ENCODE measurements around the gene ATP5F1B.

Gene ATP5F1B

DNA sequence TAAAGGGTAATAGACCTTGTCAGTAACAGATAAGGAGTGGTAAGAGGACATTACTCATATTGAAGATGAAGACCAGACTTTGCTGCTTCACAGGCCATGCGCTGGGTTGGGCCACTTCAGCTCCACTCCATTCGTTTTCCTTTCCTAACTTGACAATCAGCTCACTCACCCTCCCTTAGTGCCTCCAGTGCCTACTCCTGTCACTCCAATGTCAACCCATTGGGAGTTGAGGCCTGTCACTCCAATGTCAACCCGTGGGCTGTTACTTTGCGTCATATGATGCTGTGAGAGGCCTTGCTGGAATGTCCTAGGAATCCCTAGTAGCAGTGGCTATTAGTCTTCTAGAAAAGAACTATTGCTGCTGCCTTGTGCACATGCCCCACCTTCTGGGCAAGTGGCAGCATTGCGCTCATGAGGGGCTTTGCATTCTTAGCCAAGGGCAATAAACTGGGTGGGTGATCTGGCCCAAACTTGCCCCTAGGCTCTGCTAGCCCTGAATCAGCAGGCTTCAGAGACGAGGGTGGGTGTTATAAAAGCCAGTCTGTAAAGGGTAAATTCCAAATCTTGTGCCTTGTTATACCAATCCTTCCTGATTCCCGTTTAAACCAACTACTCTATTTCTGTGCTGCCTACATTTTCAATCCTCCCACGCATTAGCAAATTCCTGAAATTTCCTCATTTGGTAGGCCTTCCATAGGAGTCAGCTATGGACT, 51.7 kb downstream of the ATP5F1B start:
- TF ChIP-seq, protein P1, sequence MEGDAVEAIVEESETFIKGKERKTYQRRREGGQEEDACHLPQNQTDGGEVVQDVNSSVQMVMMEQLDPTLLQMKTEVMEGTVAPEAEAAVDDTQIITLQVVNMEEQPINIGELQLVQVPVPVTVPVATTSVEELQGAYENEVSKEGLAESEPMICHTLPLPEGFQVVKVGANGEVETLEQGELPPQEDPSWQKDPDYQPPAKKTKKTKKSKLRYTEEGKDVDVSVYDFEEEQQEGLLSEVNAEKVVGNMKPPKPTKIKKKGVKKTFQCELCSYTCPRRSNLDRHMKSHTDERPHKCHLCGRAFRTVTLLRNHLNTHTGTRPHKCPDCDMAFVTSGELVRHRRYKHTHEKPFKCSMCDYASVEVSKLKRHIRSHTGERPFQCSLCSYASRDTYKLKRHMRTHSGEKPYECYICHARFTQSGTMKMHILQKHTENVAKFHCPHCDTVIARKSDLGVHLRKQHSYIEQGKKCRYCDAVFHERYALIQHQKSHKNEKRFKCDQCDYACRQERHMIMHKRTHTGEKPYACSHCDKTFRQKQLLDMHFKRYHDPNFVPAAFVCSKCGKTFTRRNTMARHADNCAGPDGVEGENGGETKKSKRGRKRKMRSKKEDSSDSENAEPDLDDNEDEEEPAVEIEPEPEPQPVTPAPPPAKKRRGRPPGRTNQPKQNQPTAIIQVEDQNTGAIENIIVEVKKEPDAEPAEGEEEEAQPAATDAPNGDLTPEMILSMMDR (IDR thresholded peaks at IDR 0.05): peak; percentile 53
- Histone ChIP-seq H3K36me3 (peaks cover 49% of the 10 kb centered on the region), H3K4me3 (ENCODE audit: low read depth in 1 of 2, low read length in 1 of 2) (no peak overlapping the region), H3K4me1 (ENCODE audit: control insufficient read depth in 1 of 2, insufficient read depth in 1 of 2, low read depth in 1 of 2, low read length in 1 of 2) (no peaks in the 10 kb centered on the region), H3K27ac (no peak overlapping the region), H3K27me3 (no peaks in the 10 kb centered on the region), H3K9me3 (no peaks in the 10 kb centered on the region)

DNA sequence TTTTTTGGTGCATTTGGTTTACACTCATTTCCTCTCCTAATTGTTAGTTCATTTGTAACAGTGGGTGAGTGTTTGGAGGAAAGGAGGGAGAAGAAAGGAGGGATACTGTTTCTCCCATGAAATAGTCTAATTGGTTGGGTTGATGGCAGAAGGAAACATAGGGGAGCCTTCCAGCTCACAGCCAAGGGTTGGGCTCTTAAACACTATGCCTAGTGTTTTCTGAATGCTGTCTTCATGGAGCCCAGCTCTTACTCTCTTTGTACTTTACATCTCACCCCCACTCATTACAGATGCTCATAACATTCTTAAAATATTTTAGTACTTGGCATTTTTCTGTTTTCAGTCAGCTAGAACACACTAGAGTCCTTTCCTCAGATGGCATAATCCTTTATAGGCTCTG, 53.8 kb downstream of the ATP5F1B start:
- H3K27me3 ChIP-seq: no peaks in the 10 kb centered on the region
- TF ChIP-seq, protein P1 (IDR thresholded peaks at IDR 0.05): no peak
- H3K4me1 ChIP-seq (ENCODE audit: control insufficient read depth in 1 of 2, insufficient read depth in 1 of 2, low read depth in 1 of 2, low read length in 1 of 2): no peaks in the 10 kb centered on the region
- peaks cover 28% of the 10 kb centered on the region for H3K36me3 ChIP-seq
- no peak overlapping the region for H3K27ac ChIP-seq
- no peaks in the 10 kb centered on the region for H3K9me3 ChIP-seq
- H3K4me3 ChIP-seq (ENCODE audit: low read depth in 1 of 2, low read length in 1 of 2): no peak overlapping the region

DNA sequence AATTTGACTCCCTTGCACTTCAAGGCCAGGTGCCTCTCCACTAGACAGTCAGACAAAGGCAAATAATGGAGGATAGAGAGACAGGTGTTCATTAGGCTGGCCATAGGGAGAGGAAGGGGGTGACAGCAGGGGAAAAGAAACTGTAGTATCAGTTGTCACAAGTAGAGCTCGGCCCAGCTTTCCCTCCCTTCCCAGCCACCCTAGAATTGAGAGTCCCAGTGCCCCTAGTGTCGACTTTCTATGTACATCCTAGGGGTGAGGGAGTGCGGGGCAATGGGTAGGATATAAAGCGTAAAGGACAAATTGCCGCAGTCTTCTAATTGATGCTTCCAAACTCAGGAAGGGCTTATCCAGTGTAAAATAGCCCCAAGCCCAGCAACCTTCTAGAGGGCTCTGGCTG, 54.7 kb downstream of the ATP5F1B start:
- Histone ChIP-seq H3K27ac (no peak overlapping the region), H3K27me3 (no peaks in the 10 kb centered on the region), H3K36me3 (peaks cover 19% of the 10 kb centered on the region), H3K9me3 (no peaks in the 10 kb centered on the region), H3K4me3 (ENCODE audit: low read depth in 1 of 2, low read length in 1 of 2) (no peak overlapping the region), H3K4me1 (ENCODE audit: control insufficient read depth in 1 of 2, insufficient read depth in 1 of 2, low read depth in 1 of 2, low read length in 1 of 2) (no peaks in the 10 kb centered on the region)
- TF ChIP-seq, protein P1 (IDR thresholded peaks at IDR 0.05): no peak

DNA sequence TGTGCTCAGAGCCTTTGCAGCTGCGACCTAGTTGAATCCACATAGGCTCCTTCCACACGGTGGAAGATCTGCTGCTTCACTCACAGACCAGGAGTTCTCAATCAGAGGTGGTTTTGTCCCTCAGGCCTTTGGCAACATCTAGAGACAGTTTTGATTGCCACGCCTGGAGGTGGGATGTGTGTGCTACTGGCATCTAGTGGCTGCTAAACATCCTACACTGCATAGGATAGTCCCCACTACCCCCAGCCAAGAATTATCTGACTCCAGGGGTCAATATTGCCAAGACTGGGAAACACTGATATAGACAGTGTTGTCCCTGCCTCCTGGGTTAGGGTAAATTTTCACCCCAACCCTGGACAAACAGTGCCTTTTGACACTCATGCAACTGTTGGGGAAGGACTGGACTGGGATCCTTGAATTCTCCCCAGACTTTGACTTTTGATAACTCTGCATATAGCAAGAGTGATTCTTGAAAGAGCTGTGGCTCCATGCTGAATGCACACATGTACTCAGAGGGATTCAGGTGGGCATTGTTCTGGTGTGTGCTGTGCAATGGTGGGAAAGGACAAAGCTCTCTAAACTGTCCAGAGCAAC, 55.5 kb downstream of the ATP5F1B start:
- Histone ChIP-seq H3K27me3 (no peaks in the 10 kb centered on the region), H3K27ac (no peak overlapping the region), H3K36me3 (peaks cover 12% of the 10 kb centered on the region), H3K4me3 (ENCODE audit: low read depth in 1 of 2, low read length in 1 of 2) (no peak overlapping the region), H3K4me1 (ENCODE audit: control insufficient read depth in 1 of 2, insufficient read depth in 1 of 2, low read depth in 1 of 2, low read length in 1 of 2) (no peaks in the 10 kb centered on the region), H3K9me3 (no peaks in the 10 kb centered on the region)
- TF ChIP-seq, protein P1 (IDR thresholded peaks at IDR 0.05): no peak

DNA sequence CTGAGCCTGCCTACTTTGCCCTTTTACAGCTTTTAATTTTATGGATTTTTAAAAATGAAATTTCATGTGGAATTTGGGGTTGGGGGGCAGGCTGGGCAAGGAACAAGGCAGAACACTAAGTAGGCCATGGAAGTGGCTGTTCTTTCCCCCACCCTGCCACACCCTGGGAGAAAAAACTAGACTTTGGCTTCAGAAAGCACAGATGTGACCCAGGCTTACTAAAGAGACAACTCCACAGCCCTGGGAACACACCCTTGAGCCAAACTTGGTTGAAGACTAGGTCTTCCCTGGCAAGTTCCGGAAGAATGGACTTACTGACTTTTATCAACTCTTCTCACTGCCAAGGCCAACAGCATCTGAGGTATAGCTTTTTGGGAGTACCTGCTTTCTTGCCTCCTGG, 56.0 kb downstream of the ATP5F1B start:
- Histone ChIP-seq H3K9me3 (no peaks in the 10 kb centered on the region), H3K27me3 (no peaks in the 10 kb centered on the region), H3K36me3 (peaks cover 7% of the 10 kb centered on the region), H3K4me3 (ENCODE audit: low read depth in 1 of 2, low read length in 1 of 2) (no peak overlapping the region), H3K27ac (no peak overlapping the region), H3K4me1 (ENCODE audit: control insufficient read depth in 1 of 2, insufficient read depth in 1 of 2, low read depth in 1 of 2, low read length in 1 of 2) (no peaks in the 10 kb centered on the region)
- TF ChIP-seq, protein P1 (IDR thresholded peaks at IDR 0.05): no peak
